GM19397 (cell line): ENCODE results near the gene MYO7B.

Experiments used
- ATAC-seq: cut with Tn5 transposase; IDR thresholded peaks from one replicate; pipeline ENCODE4 v1.9.1; 2021; ENCODE audit warnings: mild to moderate bottlenecking, moderate library complexity; ENCODE audit not compliant: unreplicated experiment

MYO7B gene

GRCh38 chr2:127634626-127635379 is 99.3 kb downstream of the MYO7B start:
- no peak for ATAC-seq

GRCh38 chr2:127635380-127636237 is 100.1 kb downstream of the MYO7B start:
- no peak for ATAC-seq

GRCh38 chr2:127636248-127637235 is 101.1 kb downstream of the MYO7B start:
- no peak for ATAC-seq

- ATAC-seq: no peak
Observed at GRCh38 chr2:127637236-127637630, 101.8 kb downstream of the MYO7B start.

GRCh38 chr2:127637725-127638252 is 102.3 kb downstream of the MYO7B start:
- ATAC-seq: no peak

GRCh38 chr2:127638361-127639110 is 103.1 kb downstream of the MYO7B start:
- no peak for ATAC-seq

GRCh38 chr2:127639111-127639474 is 103.6 kb downstream of the MYO7B start:
- ATAC-seq: no peak

GRCh38 chr2:127640082-127641072 is 104.9 kb downstream of the MYO7B start:
- peak; percentile 53 for ATAC-seq

GRCh38 chr2:127641133-127641532 is 105.7 kb downstream of the MYO7B start:
- ATAC-seq: no peak

GRCh38 chr2:127641846-127642507 is 106.5 kb downstream of the MYO7B start:
- ATAC-seq: no peak

- ATAC-seq: no peak
Observed at GRCh38 chr2:127642706-127643438, 107.4 kb downstream of the MYO7B start.

GRCh38 chr2:127643439-127644065 is 108.1 kb downstream of the MYO7B start:
- no peak for ATAC-seq

GRCh38 chr2:127644066-127645025 is 108.9 kb downstream of the MYO7B start:
- no peak for ATAC-seq

GRCh38 chr2:127645026-127645394 is 109.5 kb downstream of the MYO7B start:
- ATAC-seq: no peak

GRCh38 chr2:127645395-127646291 is 110.2 kb downstream of the MYO7B start, which contains the start of gene GPR17:
TSS of gene GPR17 (plus strand) at chr2:127646153. CDS start at chr2:127650736, 4,583 bp downstream.
- no peak for ATAC-seq
